ENCODE measurements around the gene STMN1. TPM values are rescaled to one million over a fixed set of nuclear protein-coding genes. Genes with fewer than 3 reads are reported as not detected.

Gene STMN1
- total RNA-seq, 1 experiment from 2014 or later = 368 TPM

- intact Hi-C loops (cut with micrococcal nuclease) = no loop called here
These were observed 2.8 kb upstream of the STMN1 start for GRCh38 chr1:25909040-25909439.

DNA sequence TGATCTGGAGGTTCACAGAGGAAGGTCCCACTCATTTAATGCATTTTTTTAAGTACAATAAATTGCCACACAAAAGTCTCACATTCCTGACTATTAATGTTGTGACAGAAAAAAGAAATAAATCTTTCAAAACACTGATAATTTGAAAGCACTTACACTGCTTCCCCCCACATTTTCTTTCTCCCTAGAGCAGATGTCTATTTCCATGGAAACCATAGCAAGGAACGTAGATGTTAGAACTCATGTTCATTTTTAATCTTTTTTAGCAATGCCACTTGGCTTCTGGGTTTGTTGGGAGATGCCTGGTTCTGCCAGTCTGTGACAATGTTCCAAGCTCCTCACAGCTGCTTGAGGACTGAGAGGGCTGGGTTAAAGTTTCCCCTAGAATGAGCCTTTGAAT lies 1.9 kb upstream of the STMN1 start:
- ChIA-PET CTCF (interaction anchor here (0.9 to 1.1 kb wide), 2 partner anchors 13 to 90 kb away, joined by 3 to 4 read pairs; partner anchors contain the start of gene PAFAH2), POLR2A (interaction anchor here (1.6 kb wide), 1 partner anchor 90 kb away, joined by 3 read pairs; the partner anchor contains the start of gene PAFAH2), RAD21 (ENCODE audit: low non-redundant PET in 1 of 2, low total read pairs in 2 of 2, uncharacterized antibody in 2 of 2, unreplicated experiment in 2 of 2) (no interaction called here)
- TF ChIP-seq, protein P1, sequence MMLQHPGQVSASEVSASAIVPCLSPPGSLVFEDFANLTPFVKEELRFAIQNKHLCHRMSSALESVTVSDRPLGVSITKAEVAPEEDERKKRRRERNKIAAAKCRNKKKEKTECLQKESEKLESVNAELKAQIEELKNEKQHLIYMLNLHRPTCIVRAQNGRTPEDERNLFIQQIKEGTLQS (IDR thresholded peaks at IDR 0.05) = no peak
- TF ChIP-seq EZH2 (IDR thresholded peaks at IDR 0.05) = no peak
- TF ChIP-seq EGR1 (IDR thresholded peaks at IDR 0.05; ENCODE audit: low read depth) = no peak
- no peak for TF ChIP-seq FOSL1 (IDR thresholded peaks at IDR 0.05; ENCODE audit: low read depth)
- no peak for TF ChIP-seq TCF7L2 (IDR thresholded peaks at IDR 0.05; ENCODE audit: borderline replicate concordance, extremely low read depth, insufficient read depth, insufficient read length)
- TF ChIP-seq SIN3A (IDR thresholded peaks at IDR 0.05; ENCODE audit: low read depth) = no peak
- TF ChIP-seq SRF (IDR thresholded peaks at IDR 0.05; ENCODE audit: low read depth) = no peak
- TF ChIP-seq, protein P2, sequence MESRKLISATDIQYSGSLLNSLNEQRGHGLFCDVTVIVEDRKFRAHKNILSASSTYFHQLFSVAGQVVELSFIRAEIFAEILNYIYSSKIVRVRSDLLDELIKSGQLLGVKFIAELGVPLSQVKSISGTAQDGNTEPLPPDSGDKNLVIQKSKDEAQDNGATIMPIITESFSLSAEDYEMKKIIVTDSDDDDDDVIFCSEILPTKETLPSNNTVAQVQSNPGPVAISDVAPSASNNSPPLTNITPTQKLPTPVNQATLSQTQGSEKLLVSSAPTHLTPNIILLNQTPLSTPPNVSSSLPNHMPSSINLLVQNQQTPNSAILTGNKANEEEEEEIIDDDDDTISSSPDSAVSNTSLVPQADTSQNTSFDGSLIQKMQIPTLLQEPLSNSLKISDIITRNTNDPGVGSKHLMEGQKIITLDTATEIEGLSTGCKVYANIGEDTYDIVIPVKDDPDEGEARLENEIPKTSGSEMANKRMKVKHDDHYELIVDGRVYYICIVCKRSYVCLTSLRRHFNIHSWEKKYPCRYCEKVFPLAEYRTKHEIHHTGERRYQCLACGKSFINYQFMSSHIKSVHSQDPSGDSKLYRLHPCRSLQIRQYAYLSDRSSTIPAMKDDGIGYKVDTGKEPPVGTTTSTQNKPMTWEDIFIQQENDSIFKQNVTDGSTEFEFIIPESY (IDR thresholded peaks at IDR 0.05; ENCODE audit: extremely low read depth, insufficient replicate concordance, low read length) = no peak
- no peak for TF ChIP-seq SP1 (IDR thresholded peaks at IDR 0.05; ENCODE audit: low read depth)
- no peak for TF ChIP-seq POLR2AphosphoS5 (IDR thresholded peaks at IDR 0.05; ENCODE audit: low read depth, low read length)
- TF ChIP-seq ZFX (IDR thresholded peaks at IDR 0.05) = no peak
- TF ChIP-seq MAX (IDR thresholded peaks at IDR 0.05) = no peak
- intact Hi-C loops (cut with micrococcal nuclease) = no loop called here
- Histone ChIP-seq H3K4me3 (replicated peaks in 1 of 2; ENCODE audit: low read depth in 1 of 2, low read length in 2 of 2) (no peak overlapping the region), H2AFZ (ENCODE audit: low read depth, low read length, poor library complexity, severe bottlenecking) (no peak overlapping the region), H3K79me2 (ENCODE audit: insufficient read depth, low read length) (peaks cover 22% of the 10 kb centered on the region), H3K27me3 (ENCODE audit: insufficient read depth, low read length) (no peaks in the 10 kb centered on the region), H3K9me3 (ENCODE audit: control insufficient read depth in 1 of 2, insufficient read depth in 1 of 2, low read depth in 1 of 2, low read length in 2 of 2) (no peaks in the 10 kb centered on the region), H3K4me1 (ENCODE audit: control insufficient read depth in 1 of 2, insufficient read depth in 2 of 2, low read length in 2 of 2) (peaks cover 5 to 32% of the 10 kb centered on the region in 2 experiments), H3K4me2 (ENCODE audit: low read length) (no peak overlapping the region), H3K9ac (ENCODE audit: low read length) (no peak overlapping the region), H4K20me1 (ENCODE audit: insufficient read depth) (peaks cover 10% of the 10 kb centered on the region), H3K36me3 (ENCODE audit: control insufficient read depth in 1 of 2, insufficient read depth in 2 of 2, low read length in 2 of 2) (peaks cover 10 to 12% of the 10 kb centered on the region in 2 experiments), H3K27ac (ENCODE audit: low read depth, low read length) (no peak overlapping the region), H3K9me2 (ENCODE audit: insufficient read depth) (no peaks in the 10 kb centered on the region)
- no peak for ATAC-seq
- BruUV-seq (replicated peaks) = no TSS peak
- DNase-seq (ENCODE audit: low read depth, low spot score) = no peak

More at GRCh38 chr1:25909040-25909439, 2.8 kb upstream of the STMN1 start:
- ATAC-seq (no peak), DNase-seq (ENCODE audit: low read depth, low spot score) (no peak)
- H3K27ac ChIP-seq (ENCODE audit: low read depth, low read length) = no peak overlapping the region
- BruUV-seq (replicated peaks) = no TSS peak
- H3K79me2 ChIP-seq (ENCODE audit: insufficient read depth, low read length) = peaks cover 13% of the 10 kb centered on the region
- no peak overlapping the region for H2AFZ ChIP-seq (ENCODE audit: low read depth, low read length, poor library complexity, severe bottlenecking)
- H3K9ac ChIP-seq (ENCODE audit: low read length) = no peak overlapping the region
- POLR2A ChIA-PET = interaction anchor here (1.6 kb wide), 1 partner anchor 89 kb away, joined by 3 read pairs; the partner anchor contains the start of gene PAFAH2
- H4K20me1 ChIP-seq (ENCODE audit: insufficient read depth) = peaks cover 10% of the 10 kb centered on the region
- RAD21 ChIA-PET (ENCODE audit: low non-redundant PET in 1 of 2, low total read pairs in 2 of 2, uncharacterized antibody in 2 of 2, unreplicated experiment in 2 of 2) = no interaction called here
- CTCF ChIA-PET = interaction anchor here (0.9 to 1.1 kb wide), 2 partner anchors 13 to 89 kb away, joined by 3 to 4 read pairs; partner anchors contain the start of gene PAFAH2
- no peaks in the 10 kb centered on the region for H3K27me3 ChIP-seq (ENCODE audit: insufficient read depth, low read length)
- TF ChIP-seq SP1 (IDR thresholded peaks at IDR 0.05; ENCODE audit: low read depth) (no peak), EGR1 (IDR thresholded peaks at IDR 0.05; ENCODE audit: low read depth) (no peak), EZH2 (IDR thresholded peaks at IDR 0.05) (no peak)
- H3K9me3 ChIP-seq (ENCODE audit: control insufficient read depth in 1 of 2, insufficient read depth in 1 of 2, low read depth in 1 of 2, low read length in 2 of 2) = no peaks in the 10 kb centered on the region
- H3K4me1 ChIP-seq (ENCODE audit: control insufficient read depth in 1 of 2, insufficient read depth in 2 of 2, low read length in 2 of 2) = peaks cover 5 to 29% of the 10 kb centered on the region in 2 experiments
- no peak overlapping the region for H3K4me2 ChIP-seq (ENCODE audit: low read length)
- H3K9me2 ChIP-seq (ENCODE audit: insufficient read depth) = no peaks in the 10 kb centered on the region
- no peak overlapping the region for H3K4me3 ChIP-seq (replicated peaks in 1 of 2; ENCODE audit: low read depth in 1 of 2, low read length in 2 of 2)
- H3K36me3 ChIP-seq (ENCODE audit: control insufficient read depth in 1 of 2, insufficient read depth in 2 of 2, low read length in 2 of 2) = peaks cover 3% of the 10 kb centered on the region in 2 experiments; a peak in 3 of 4 replicates
